Adipocyte (in vitro differentiated cells): ENCODE results near the gene RNF152.
A peak's percentile ranks its signal among the peaks of the same experiment; 100 is the strongest.

Experiments used
- DNase-seq: peaks from one replicate; pipeline ENCODE4 v3.0.0-alpha.2; 2015; ENCODE audit warnings: low read depth
- H3K27me3 ChIP-seq: replicated peaks from 2 replicates; pipeline ENCODE4 v1.7.0; 2013; ENCODE audit warnings: mild to moderate bottlenecking, low read length, moderate library complexity; ENCODE audit not compliant: control insufficient read depth, insufficient read depth
- H3K36me3 ChIP-seq: 2 replicates; pipeline ENCODE4 v1.7.0; 2013; ENCODE audit warnings: low read length, mild to moderate bottlenecking, moderate library complexity; ENCODE audit not compliant: control insufficient read depth, insufficient read depth, severe bottlenecking
- H3K4me1 ChIP-seq: 2 replicates; pipeline ENCODE4 v1.7.0; 2013; ENCODE audit warnings: mild to moderate bottlenecking, low read length, moderate library complexity; ENCODE audit not compliant: control insufficient read depth, insufficient read depth
- H3K4me3 ChIP-seq: 2 replicates; pipeline ENCODE4 v1.7.0; 2013; ENCODE audit warnings: mild to moderate bottlenecking, low read length, moderate library complexity
- H3K9ac ChIP-seq: 2 replicates; pipeline ENCODE4 v1.7.0; 2013; ENCODE audit warnings: mild to moderate bottlenecking, low read length, moderate library complexity
- H3K9me3 ChIP-seq: 2 replicates; pipeline ENCODE4 v1.7.0; 2013; ENCODE audit warnings: mild to moderate bottlenecking, low read length, moderate library complexity; ENCODE audit not compliant: control insufficient read depth

RNF152 gene

GRCh38 chr18:61869636-61870035 is 23.2 kb downstream of the RNF152 start:
- Histone ChIP-seq H3K36me3 (no peaks in the 10 kb centered on the region), H3K4me1 (peaks cover 9% of the 10 kb centered on the region), H3K9me3 (no peaks in the 10 kb centered on the region), H3K4me3 (no peak overlapping the region), H3K9ac (no peak overlapping the region), H3K27me3 (no peaks in the 10 kb centered on the region)
- peak; percentile 42 for DNase-seq

- no peak overlapping the region for H3K4me3 ChIP-seq
- H3K27me3 ChIP-seq: no peaks in the 10 kb centered on the region
- no peaks in the 10 kb centered on the region for H3K9me3 ChIP-seq
- peak; percentile 79 for DNase-seq
- H3K9ac ChIP-seq: no peak overlapping the region
- peaks cover 9% of the 10 kb centered on the region for H3K4me1 ChIP-seq
- H3K36me3 ChIP-seq: no peaks in the 10 kb centered on the region
These were observed 27.2 kb downstream of the RNF152 start for GRCh38 chr18:61865466-61866175.

GRCh38 chr18:61861372-61861771 is 31.4 kb downstream of the RNF152 start:
- Histone ChIP-seq H3K9me3 (no peaks in the 10 kb centered on the region), H3K9ac (no peak overlapping the region), H3K36me3 (no peaks in the 10 kb centered on the region), H3K4me3 (no peak overlapping the region), H3K4me1 (peaks cover 9% of the 10 kb centered on the region), H3K27me3 (no peaks in the 10 kb centered on the region)
- DNase-seq: no peak

- no peak overlapping the region for H3K9ac ChIP-seq
- peaks cover 2% of the 10 kb centered on the region for H3K4me1 ChIP-seq
- no peak overlapping the region for H3K4me3 ChIP-seq
- no peaks in the 10 kb centered on the region for H3K9me3 ChIP-seq
- no peaks in the 10 kb centered on the region for H3K36me3 ChIP-seq
- no peak for DNase-seq
- H3K27me3 ChIP-seq: no peaks in the 10 kb centered on the region
These were observed 32.5 kb downstream of the RNF152 start for GRCh38 chr18:61860302-61860701.

- Histone ChIP-seq H3K4me1 (no peaks in the 10 kb centered on the region), H3K9me3 (no peaks in the 10 kb centered on the region), H3K4me3 (no peak overlapping the region), H3K27me3 (no peaks in the 10 kb centered on the region), H3K9ac (no peak overlapping the region), H3K36me3 (no peaks in the 10 kb centered on the region)
- no peak for DNase-seq
These were observed 33.7 kb downstream of the RNF152 start for GRCh38 chr18:61859113-61859512.

- DNase-seq: no peak
- no peaks in the 10 kb centered on the region for H3K9me3 ChIP-seq
- no peaks in the 10 kb centered on the region for H3K36me3 ChIP-seq
- H3K4me3 ChIP-seq: no peak overlapping the region
- no peak overlapping the region for H3K9ac ChIP-seq
- no peaks in the 10 kb centered on the region for H3K27me3 ChIP-seq
- H3K4me1 ChIP-seq: peaks cover 3% of the 10 kb centered on the region
These were observed 36.1 kb downstream of the RNF152 start for GRCh38 chr18:61856678-61857077.

GRCh38 chr18:61855449-61856378 is 37.1 kb downstream of the RNF152 start:
- H3K4me3 ChIP-seq: no peak overlapping the region
- no peak overlapping the region for H3K9ac ChIP-seq
- peaks cover 3% of the 10 kb centered on the region for H3K4me1 ChIP-seq
- no peaks in the 10 kb centered on the region for H3K9me3 ChIP-seq
- H3K36me3 ChIP-seq: no peaks in the 10 kb centered on the region
- no peaks in the 10 kb centered on the region for H3K27me3 ChIP-seq
- no peak for DNase-seq

- DNase-seq: peak; percentile 25
- Histone ChIP-seq H3K9ac (no peak overlapping the region), H3K9me3 (no peaks in the 10 kb centered on the region), H3K4me1 (peaks cover 3% of the 10 kb centered on the region), H3K4me3 (no peak overlapping the region), H3K36me3 (no peaks in the 10 kb centered on the region), H3K27me3 (no peaks in the 10 kb centered on the region)
These were observed 38.0 kb downstream of the RNF152 start for GRCh38 chr18:61854578-61855448.

- Histone ChIP-seq H3K27me3 (no peaks in the 10 kb centered on the region), H3K4me3 (no peak overlapping the region), H3K36me3 (no peaks in the 10 kb centered on the region), H3K4me1 (peaks cover 3% of the 10 kb centered on the region), H3K9me3 (no peaks in the 10 kb centered on the region), H3K9ac (no peak overlapping the region)
- no peak for DNase-seq
These were observed 39.0 kb downstream of the RNF152 start for GRCh38 chr18:61853855-61854254.

GRCh38 chr18:61852496-61852895 is 40.3 kb downstream of the RNF152 start:
- H3K4me3 ChIP-seq: no peak overlapping the region
- H3K9ac ChIP-seq: no peak overlapping the region
- peaks cover 3% of the 10 kb centered on the region for H3K4me1 ChIP-seq
- DNase-seq: no peak
- H3K9me3 ChIP-seq: no peaks in the 10 kb centered on the region
- H3K27me3 ChIP-seq: no peaks in the 10 kb centered on the region
- H3K36me3 ChIP-seq: no peaks in the 10 kb centered on the region
